Measurements from ENCODE around the gene PCDHGA4. TPM values are rescaled to one million over a fixed set of nuclear protein-coding genes. Genes with fewer than 3 reads are reported as not detected.

PCDHGA4 gene
- total RNA-seq: 5.8 and 6.5 TPM in 2 replicates

DNA sequence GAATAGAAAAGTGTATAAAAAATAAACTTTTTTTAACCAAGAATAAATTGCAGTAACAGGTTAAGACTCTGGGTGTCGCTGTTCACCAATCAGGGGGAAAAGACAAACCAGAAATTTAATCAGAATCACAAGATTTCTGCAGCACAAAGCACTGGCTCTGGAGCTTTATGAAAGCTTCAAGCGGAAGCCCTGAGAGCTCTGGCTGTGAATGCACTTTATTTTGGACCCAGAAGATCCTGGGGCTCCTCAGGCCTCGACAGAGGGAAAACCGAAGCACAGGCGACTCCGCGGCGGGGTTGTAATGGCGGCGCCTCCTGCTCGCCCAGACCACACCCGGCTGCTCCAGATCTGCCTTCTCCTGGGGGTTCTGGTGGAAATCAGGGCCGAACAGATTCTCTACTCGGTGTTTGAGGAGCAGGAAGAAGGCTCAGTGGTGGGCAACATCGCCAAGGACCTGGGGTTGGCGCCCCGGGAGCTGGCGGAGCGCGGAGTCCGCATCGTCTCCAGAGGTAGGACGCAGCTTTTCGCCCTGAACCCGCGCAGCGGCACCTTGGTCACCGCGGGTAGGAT, at the start of gene PCDHGA4:
Gene PCDHGA4 (plus strand): TSS at position 122 of the 570 bp plus-strand sequence. CDS start 87 bp downstream, at position 209.

DNA sequence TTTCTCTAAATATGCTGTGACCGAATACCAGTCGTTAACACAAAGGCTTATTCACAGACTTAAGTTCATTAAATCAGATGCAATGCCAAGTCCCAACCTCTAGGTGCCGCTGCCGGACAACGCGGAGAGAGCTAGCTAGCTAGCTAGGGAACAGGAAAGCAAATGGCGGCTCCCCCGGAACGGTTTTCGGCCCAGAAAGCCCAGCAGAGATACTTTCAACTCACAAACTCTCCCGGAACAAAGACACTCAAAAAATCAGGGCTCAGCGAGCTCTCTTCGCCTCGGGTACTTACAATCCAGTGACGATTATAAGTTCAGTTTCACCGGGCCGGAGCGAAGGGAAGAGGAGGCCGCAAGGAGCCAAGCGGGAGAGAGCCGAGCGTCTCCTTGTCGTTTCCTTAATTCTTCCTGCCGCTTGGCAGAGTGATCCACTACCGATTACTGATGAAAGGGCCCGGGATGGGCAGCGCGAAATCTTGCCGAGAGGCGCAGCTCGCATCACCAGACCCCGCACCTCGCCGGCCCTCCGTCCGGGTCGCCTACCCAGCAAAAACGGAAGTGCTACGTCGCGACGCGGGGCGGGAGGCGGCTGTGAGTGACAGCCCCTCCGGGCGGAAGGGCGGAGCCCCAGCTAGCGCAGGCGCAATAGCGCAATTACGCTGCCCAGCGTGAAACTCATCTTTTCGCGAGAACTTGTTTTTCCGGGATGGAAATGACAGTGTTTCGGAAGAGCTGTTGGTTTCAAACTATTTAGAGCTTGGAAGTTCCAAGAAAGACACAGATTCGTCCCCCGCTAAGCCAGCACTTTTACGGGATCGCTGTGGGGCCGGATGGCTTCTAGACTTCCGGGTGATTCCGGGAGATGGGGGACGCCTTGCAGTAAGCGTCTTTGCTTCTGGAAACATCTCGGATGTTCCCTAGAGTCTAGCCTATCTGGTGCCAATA, 34.3 kb upstream of the PCDHGA4 start, which contains the start of gene TAF7:
Gene TAF7 (minus strand): TSS at position 560 of the 945 bp plus-strand sequence. CDS start 740 bp downstream, outside the sequence.

GRCh38 chr5:141330299-141331080, 24.3 kb upstream of the PCDHGA4 start, which contains the start of gene PCDHGA1:
Gene PCDHGA1, plus strand, starts transcription at chr5:141330514.

GRCh38 chr5:141338538-141339306, 16.1 kb upstream of the PCDHGA4 start, which contains the start of gene PCDHGA2:
Gene PCDHGA2, plus strand, starts transcription at chr5:141338760.

DNA sequence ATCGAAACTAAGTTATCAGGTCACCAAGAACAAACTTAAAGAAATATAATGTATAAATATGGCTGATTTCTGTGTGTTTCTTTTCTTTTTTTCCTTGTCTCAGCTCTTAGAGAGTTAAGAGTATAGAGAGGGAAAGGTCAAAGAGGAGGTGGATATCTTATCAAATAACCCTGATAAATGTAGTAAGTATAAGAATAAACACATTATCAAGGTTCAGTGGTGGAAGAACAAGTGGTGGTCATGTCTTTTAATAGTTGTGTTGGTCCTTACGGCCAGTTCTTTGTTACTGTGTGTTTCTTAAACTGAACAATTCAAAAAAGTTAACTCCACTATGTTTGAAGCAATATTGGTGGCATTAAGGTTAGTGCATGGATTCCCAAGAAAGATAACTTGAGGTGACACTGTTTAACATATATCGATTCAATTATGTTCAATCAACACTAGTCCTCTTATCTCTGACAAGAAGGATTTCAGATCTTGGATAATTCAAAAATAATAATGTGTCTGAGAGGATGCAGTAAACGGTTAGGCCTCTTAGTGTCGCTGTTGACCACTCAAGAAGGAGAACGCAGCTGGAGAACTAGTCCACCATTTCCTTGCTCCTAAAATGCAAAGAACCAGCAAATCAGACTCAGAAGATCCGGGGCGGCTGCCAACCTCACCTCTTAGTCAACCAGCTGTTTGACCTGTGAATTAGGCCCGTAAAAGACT, 11.4 kb upstream of the PCDHGA4 start, which contains the start of gene PCDHGA3:
Gene PCDHGA3 (plus strand): TSS at position 588 of the 711 bp plus-strand sequence. CDS start 205 bp downstream, outside the sequence.

DNA sequence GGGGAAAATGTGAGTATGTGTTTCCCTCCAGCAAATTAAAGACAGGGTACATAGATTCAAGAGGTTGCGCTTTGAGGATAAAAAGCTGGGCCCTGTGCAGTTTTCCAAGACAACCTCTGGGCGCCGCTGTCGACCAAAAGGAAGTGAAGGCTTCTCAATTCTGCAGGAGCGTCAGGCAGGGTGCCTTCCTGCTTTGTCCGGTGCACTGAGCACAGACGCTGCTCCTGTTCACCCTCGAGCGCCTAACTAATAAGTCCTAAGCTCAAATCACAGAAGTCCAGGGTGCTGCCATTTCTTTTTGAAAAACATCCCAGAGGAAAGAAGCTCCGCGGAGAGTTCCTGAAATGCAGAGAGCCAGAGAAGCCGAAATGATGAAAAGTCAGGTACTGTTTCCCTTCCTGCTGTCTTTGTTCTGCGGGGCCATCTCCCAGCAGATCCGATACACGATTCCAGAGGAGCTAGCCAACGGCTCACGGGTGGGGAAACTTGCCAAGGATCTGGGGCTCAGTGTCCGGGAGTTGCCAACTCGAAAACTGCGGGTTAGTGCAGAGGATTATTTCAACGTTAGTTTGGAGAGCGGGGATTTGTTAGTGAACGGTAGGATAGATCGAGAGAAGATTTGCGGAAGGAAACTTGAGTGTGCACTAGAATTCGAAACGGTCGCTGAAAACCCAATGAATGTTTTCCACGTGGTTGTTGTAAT, 4.8 kb upstream of the PCDHGA4 start, which contains the start of gene PCDHGB1:
Gene PCDHGB1 (plus strand): TSS at position 183 of the 703 bp plus-strand sequence. CDS start 162 bp downstream, at position 345.

DNA sequence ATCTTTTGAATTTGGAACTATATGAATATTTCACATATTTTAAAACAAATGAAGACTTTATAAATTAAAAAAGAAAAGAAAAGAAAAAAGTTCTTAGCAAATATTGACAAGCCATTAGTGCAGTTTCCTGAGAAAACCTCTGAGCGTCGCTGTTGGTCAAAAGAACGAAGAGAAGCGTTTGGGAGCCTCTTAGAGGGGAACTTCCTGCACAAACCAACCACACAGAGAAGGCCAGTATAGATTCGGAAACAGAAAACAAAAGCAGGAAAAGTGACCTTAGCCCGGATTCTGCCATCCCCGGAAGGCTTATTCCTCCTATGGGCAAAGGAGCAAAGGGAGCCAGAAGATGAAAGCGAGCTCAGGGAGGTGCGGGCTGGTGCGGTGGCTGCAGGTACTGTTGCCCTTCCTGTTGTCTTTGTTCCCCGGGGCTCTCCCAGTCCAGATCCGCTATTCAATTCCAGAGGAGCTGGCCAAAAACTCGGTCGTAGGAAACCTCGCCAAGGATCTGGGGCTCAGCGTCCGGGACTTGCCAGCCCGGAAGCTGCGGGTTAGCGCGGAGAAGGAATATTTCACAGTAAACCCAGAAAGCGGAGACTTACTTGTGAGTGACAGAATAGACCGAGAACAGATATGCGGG, 5.1 kb downstream of the PCDHGA4 start, which contains the start of gene PCDHGB2:
Gene PCDHGB2 (plus strand): TSS at position 205 of the 637 bp plus-strand sequence. CDS start 142 bp downstream, at position 347.

DNA sequence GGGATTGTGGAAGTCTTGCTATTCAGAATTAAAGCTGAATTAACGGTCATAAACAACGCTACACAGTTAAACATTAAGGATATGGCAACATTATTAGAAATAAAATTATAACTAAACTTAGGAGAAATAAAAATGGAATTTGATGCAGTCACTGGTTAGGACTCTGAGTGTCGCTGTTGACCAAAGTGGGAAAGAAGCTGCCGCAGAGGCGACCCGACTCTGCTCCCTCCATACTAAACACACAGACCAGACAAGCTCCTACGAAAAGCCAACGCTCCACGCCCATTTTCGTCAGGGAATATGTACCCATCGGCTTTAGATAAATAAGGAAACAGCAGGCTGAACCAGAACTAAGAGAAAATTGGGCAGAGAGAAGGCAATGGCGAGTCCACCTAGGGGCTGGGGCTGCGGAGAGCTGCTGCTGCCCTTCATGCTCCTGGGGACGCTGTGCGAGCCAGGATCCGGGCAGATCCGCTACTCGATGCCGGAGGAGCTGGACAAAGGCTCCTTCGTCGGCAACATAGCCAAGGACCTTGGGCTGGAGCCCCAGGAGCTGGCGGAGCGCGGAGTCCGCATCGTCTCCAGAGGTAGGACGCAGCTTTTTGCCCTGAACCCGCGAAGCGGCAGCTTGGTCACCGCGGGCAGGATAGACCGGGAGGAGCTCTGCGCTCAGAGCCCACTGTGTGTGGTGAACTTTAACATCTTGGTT, 9.3 kb downstream of the PCDHGA4 start, which contains the start of gene PCDHGA5:
Gene PCDHGA5 (plus strand): TSS at position 211 of the 709 bp plus-strand sequence. CDS start 169 bp downstream, at position 380.

DNA sequence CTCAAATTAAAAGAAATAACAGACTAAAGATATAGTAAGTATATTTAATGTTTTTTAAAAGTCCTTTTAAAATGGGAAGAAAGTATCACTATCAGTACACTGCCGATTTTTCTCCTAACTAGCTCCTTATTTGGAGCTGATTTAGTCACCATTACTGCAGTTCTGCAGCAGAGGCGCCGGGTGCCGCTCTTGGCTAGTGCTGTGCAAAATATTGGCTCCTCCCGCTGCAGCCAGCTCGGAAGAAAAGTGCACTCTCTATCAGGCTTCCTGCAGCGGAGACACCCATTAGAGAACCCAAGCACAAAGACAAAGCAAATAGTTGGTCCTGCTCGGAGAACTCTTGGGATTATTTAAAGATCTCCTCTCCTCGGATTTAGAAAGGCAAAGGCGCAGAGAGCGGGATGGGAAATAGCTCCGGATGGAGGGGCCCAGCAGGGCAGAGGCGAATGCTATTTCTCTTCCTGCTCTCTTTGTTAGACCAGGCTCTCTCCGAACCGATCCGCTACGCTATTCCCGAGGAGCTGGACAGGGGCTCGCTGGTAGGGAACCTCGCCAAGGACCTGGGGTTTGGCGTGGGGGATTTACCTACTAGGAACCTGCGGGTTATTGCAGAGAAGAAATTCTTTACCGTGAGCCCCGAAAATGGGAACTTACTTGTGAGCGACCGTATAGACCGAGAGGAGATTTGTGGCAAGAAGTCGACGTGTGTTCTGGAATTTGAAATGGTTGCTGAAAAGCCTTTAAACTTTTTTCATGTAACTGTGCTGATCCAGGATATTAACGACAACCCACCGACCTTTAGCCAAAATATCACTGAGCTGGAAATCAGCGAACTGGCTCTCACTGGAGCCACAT, 15.4 kb downstream of the PCDHGA4 start, which contains the start of gene PCDHGB3:
Gene PCDHGB3 (plus strand): TSS at position 249 of the 855 bp plus-strand sequence. CDS start 153 bp downstream, at position 402.

GRCh38 chr5:141373673-141374317, 19.0 kb downstream of the PCDHGA4 start, which contains the start of gene PCDHGA6:
Gene PCDHGA6, plus strand, starts transcription at chr5:141373891. Its CDS starts 193 bp downstream, at chr5:141374084.

GRCh38 chr5:141382469-141383294, 27.9 kb downstream of the PCDHGA4 start, which contains the start of gene PCDHGA7:
Gene PCDHGA7, plus strand, starts transcription at chr5:141382742. Its CDS starts 158 bp downstream, at chr5:141382900.

GRCh38 chr5:141387557-141388311, 32.9 kb downstream of the PCDHGA4 start, which contains the start of gene PCDHGB4:
Gene PCDHGB4, plus strand, starts transcription at chr5:141387698. Its CDS starts 187 bp downstream, at chr5:141387885.

DNA sequence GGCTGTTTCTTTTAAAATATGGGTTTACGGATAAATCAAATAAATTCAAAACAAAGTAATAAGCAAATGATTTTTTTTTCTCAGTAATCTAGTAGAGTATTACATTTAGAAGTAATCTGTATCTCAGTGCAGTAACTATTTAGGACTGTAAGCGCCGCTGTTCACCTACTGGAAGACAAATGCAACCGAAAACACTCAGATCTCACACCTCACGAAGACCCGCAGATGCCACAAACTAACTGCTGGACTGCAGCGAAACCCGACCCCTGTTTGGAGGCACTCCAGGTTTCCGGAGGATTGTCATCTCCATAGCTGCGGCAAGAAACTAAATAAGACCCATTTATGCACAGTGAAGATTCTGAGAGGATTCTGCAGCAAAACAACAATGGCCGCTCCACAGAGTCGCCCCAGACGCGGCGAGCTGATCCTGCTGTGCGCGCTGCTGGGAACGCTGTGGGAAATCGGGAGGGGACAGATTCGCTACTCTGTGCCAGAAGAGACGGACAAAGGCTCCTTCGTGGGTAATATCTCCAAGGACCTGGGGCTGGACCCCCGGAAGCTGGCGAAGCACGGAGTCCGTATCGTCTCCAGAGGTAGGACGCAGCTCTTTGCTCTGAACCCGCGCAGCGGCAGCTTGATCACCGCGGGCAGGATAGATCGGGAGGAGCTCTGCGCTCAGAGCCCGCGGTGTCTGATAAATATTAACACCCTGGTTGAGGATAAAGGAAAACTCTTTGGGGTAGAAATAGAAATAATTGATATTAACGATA, 37.8 kb downstream of the PCDHGA4 start, which contains the start of gene PCDHGA8:
Gene PCDHGA8 (plus strand): TSS at position 205 of the 770 bp plus-strand sequence. CDS start 181 bp downstream, at position 386.

